SH-SY5Y (cell line): Measurements from ENCODE around the gene SEPHS2.

Experiments used
- GATA2 ChIP-seq: IDR thresholded peaks from 2 replicates; pipeline ENCODE4 v1.6.1; 2011; ENCODE audit warnings: mild to moderate bottlenecking, low read depth, low read length
- GATA3 ChIP-seq: IDR thresholded peaks from 2 replicates; pipeline ENCODE4 v1.6.1; 2011; ENCODE audit warnings: low read depth, mild to moderate bottlenecking, low read length, moderate library complexity

SEPHS2 gene, protein sequence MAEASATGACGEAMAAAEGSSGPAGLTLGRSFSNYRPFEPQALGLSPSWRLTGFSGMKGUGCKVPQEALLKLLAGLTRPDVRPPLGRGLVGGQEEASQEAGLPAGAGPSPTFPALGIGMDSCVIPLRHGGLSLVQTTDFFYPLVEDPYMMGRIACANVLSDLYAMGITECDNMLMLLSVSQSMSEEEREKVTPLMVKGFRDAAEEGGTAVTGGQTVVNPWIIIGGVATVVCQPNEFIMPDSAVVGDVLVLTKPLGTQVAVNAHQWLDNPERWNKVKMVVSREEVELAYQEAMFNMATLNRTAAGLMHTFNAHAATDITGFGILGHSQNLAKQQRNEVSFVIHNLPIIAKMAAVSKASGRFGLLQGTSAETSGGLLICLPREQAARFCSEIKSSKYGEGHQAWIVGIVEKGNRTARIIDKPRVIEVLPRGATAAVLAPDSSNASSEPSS

DNA sequence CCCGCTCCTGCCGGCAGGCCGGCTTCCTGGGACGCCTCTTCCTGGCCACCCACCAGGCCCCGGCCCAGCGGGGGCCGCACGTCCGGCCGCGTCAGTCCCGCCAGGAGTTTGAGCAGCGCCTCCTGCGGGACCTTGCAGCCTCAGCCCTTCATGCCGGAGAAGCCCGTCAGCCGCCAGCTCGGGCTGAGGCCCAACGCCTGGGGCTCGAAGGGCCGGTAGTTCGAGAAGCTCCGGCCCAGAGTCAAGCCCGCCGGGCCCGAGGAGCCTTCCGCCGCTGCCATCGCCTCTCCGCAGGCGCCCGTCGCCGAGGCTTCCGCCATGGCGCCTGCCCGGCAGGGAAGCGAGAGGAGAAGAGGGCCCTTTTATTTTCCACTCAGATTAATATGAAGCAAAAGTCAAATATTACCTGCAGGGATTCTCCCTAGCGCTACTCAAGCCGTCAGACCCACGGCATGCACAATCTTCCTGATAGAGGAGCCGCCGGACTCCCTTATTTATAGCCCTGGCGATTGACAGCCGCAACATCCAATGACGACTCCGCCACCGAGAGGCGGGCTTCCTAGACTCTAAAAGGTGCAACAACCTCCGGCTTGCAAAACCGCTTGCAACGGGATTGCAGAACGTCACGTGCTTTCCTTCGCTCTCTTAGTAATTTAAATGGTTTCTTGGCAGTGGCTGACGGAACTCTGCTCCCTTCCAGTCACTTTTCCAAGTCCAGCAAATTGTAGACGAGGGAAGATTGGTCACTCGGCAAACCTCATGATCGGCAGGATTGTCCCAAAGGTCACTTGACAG lies at the start of gene SEPHS2:
SEPHS2 (minus strand) TSS at position 467 of the 795 bp plus-strand sequence; CDS start at position 320, 147 bp downstream.
- TF ChIP-seq GATA3 = no peak
- no peak for TF ChIP-seq GATA2

DNA sequence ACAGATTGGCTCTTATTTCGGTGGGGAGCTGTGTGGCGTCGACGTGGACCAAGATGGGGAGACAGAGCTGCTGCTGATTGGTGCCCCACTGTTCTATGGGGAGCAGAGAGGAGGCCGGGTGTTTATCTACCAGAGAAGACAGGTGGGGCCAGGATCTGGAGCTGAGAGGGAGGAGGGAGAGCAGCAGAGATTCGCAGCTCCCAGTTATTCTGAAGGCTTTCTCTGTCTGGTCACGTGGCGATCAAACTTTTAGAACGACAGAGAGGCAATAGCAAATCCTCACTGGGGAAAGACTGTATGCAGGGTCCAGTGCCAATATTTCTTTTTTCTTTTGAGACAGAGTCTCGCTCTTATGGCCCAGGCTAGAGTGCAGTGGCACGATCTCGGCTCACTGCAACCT lies 49.0 kb upstream of the SEPHS2 start:
- TF ChIP-seq GATA3 = no peak
- TF ChIP-seq GATA2 = no peak

DNA sequence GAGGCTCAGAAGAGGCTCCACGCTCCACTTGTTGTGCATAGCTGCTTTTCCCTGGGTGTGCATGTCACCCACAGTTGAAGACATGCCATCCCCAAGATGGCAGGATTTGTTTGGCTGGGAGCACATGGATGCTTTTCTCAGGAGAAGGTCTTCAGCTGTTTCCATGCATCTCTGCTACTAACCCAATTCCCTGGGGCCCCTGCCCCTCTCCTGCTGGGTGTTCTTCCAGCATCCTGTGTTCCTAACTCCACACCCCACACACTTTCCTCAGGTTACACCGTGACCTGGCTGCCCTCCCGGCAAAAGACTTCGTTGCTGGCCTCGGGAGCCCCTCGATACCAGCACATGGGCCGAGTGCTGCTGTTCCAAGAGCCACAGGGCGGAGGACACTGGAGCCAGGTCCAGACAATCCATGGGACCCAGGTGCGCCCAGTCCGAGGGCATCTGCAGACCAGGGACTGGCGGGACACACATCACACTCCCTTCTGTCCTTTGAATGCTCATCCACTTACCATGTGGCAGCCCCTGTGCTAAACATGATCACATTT lies 48.3 kb upstream of the SEPHS2 start:
- TF ChIP-seq GATA2 (no peak), GATA3 (no peak)

DNA sequence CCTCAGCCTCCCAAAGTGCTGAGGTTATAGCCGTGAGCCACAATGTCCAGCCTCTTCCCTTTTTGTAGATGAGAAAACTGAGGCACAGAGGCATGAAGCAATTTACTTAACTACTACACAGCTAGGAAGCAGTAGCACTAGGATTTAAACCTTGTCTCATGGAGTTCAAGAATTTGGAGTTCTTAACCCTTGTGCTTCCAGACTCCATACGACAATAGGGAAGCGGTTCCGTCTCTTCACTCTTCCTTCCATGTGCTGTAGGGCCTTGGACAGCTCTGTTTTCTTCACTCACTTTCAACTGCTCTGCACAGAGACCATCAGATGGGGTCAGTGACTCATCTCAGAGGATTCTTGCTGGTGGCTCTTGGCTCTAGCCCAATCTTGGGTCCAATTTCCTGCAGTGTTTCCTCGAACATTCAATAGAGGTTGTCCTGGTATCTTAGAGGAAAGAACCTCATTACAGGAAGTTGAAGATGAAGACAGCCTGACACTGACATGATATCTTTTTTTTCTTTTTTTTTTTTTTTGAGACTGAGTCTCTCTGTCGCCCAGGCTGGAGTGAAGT lies 46.2 kb upstream of the SEPHS2 start:
- no peak for TF ChIP-seq GATA3
- TF ChIP-seq GATA2 = no peak

DNA sequence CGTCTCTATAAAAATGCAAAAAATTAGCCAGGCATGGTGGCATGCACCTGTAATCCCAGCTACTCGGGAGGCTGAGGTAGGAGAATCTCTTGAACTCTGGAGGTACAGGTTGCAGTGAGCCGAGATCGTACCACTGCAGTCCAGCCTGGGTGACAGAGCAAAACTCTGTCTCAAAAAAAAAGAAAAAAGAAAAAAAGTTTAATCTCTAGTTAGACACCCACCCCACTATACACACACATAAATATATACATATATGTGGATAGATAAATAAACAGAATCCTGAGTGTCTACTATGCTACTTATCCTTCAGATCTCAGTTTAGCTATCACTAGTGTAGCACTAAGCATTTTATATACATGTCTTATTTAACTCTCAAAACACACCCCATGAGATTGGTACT lies 45.6 kb upstream of the SEPHS2 start:
- no peak for TF ChIP-seq GATA2

DNA sequence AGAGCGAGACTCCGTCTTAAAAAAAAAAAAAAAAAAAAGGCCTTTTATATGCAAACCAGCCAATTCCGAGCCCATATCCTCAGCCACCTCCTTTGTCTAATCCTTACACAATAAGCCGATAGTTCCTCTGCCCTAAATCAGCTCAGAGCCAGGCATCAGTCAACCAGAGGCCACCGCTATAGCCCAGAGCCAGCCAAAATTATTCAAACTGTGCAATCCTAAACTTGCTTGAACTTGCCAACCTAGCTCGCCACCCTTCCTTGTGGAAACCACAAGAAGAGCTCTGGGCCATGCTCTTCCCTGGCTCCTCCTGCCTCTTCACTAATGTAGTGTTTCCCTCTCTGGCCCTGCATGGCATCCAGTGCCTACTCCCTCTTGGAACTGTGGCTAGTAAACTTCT lies 44.5 kb upstream of the SEPHS2 start:
- no peak for TF ChIP-seq GATA2
- no peak for TF ChIP-seq GATA3

DNA sequence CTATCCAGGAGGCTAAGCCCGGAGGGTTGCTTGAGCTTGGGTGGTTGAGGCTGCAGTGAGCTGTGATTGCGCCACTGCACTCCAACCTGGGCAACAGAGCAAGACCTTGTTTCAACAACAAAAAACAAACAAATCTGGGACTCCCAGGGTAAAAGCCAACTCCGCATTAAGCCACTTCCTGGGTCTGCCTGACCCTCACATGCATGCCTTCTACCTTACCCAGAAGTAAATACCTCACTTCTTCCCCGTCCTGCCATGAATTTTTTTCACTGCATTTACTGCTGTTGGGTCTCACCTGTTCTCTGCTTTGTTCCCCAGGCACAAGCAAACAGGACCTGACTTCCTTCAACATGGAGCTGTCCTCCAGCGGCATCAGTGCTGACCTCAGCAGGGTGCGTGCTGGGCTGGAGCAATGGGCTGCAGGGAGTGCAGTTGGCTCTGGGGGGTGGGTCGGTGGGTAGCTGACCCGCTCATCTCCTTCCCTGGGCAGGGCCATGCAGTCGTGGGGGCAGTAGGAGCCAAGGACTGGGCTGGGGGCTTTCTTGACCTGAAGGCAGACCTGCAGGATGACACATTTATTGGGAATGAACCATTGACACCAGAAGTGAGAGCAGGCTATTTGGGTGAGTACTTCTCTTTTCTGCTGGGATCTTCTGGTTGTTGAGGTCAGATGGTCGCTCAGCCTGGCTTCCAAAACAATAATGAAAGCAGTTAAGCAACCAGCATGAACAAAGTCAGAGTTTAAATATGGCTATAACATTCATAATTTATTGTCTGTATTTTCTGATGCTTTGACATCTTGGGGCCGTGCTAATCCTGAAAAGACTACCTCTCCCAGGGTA lies 43.3 kb upstream of the SEPHS2 start:
- TF ChIP-seq GATA2 = no peak
- no peak for TF ChIP-seq GATA3

DNA sequence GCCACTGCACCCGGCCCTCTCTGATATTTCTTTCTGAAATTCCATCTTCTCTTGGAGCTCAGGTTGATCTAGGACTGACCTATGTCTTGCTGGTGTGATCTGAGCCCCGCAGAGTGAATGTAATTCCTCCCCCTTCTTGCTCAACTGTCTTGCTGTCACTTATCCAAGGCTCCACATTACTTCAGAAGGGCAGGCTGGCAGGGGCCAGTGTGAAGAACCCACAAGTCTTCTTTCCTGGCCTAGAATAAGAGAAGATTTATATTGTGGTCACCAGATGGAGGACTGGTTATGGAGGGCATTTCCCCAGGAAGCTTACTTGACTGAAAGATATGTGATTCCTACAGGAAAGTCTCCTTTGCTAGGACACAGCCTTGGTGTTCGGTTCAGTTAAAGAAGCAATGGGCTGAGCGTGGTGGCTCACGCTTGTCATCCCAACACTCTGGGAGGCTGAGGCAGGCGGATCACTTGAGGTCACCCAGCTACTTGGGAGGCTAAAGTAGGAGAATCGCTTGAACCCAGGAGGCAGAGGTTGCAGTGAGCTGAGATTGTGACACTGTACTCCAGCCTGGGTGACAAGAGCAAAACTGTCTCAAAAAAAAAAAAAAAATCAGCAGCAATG lies 40.3 kb upstream of the SEPHS2 start:
- TF ChIP-seq GATA2 = no peak
- no peak for TF ChIP-seq GATA3

DNA sequence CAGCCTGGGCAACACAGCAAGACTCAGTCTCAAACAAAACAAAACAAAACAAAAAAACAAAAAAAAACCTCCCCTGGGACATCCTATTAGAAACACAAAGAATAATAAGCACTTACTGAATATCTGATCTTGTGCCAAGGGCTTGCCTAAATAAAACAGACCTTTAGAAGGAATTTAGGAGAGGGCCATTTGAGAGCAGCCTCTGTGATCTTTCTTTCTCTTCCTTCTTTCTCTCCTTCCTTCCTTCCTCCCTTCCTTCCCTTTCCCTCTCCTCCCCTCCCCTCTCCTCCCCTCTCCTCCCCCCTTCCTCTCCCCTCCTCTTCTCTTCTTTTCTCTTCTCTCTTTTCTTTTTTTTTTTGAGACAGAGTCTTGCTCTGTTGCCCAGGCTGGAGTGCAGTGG lies 39.2 kb upstream of the SEPHS2 start:
- TF ChIP-seq GATA3 (no peak), GATA2 (no peak)

DNA sequence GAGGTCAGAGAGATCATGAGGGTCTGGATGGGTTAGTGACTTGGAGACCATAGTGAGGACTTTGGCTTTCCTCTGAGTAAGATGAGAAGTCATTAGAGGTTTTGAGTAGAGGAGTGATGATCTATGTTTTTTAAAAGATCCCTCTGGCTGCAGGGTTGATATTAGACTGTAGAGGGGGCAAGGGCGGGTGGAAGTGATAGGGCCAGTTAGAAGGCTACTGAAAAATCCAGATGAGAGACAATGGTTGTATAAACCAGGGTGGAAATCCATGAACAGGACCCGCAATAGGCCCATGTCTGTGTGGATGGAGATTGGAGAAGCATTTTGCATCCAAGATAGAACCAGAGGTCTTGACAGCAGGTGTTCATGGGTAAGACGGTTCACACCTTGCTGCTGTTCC lies 36.7 kb upstream of the SEPHS2 start:
- TF ChIP-seq GATA3 = no peak

DNA sequence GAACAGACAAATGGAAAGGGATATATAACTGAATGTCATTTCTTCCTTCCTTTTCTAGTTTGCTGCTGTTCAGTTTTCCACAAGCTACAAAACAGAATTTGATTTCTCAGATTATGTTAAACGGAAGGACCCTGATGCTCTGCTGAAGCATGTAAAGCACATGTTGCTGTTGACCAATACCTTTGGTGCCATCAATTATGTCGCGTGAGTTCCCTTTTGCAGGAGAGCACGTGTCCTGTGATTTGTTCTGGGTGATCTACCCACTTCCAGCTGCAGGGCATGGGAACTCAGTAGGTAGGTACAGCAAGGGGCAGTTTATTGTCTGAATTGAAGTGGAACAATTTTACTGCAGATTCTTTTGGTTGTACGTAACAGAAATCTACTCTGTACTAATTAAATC lies 35.7 kb upstream of the SEPHS2 start:
- TF ChIP-seq GATA2 = no peak
- TF ChIP-seq GATA3 = no peak

DNA sequence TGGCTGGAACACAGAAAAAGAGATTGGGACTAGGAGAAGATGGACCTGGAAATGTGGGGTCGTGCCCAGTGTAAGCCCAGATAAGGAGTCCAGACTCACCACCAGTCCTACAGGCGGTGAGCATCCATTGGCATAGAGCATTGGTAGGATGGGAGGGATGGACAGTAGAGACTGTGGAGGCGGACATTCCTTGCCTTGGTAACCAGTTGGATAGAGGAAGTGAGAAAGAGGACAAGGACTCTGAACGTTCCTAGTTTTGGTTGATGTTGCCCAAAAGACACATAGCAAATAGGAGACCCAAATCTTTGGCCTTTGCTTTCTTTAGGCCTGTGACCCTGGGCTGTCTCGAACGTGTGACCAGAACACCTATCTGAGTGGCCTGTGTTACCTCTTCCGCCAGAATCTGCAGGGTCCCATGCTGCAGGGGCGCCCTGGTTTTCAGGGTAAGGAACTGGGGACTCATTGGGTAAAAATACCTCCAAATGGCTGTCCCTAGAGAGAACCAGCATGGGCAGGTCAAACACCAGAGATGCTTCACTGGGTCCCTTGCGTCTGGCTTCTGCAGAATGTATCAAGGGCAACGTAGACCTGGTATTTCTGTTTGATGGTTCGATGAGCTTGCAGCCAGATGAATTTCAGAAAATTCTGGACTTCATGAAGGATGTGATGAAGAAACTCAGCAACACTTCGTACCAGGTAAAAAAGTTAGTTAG lies 33.2 kb upstream of the SEPHS2 start:
- no peak for TF ChIP-seq GATA2
- no peak for TF ChIP-seq GATA3

DNA sequence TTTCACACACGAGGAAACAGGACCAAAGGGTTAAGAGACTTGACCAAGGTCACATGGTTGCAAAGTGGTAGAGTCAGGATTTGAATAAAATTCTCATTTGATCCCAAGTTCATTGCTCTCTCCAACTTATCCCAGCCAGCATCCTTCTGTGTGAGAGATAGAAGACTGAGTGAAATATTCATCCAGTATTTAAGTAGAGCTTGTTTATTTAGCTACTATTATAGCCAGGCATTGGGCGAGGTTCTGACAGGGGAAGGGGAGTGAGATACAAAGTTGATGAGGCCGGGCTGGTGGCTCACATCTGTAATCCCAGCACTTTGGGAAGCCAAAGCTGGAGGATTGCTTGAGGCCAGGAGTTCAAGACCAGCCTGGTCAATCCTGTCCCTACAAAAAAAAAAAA lies 31.3 kb upstream of the SEPHS2 start:
- TF ChIP-seq GATA3 (no peak), GATA2 (no peak)
